Kidney epithelial cell (primary cell): ENCODE data around the gene RAPGEF4. TPM values are rescaled to one million over a fixed set of nuclear protein-coding genes. Genes with fewer than 3 reads are reported as not detected.

ENCODE experiments used
- DNase-seq: peaks from one replicate; pipeline ENCODE4 v3.0.0-alpha.2; 2010; ENCODE audit warnings: low read depth
- H3K27me3 ChIP-seq: 2 replicates; pipeline ENCODE4 v1.6.0; 2011; ENCODE audit warnings: low read length; ENCODE audit not compliant: control insufficient read depth, insufficient read depth
- H3K36me3 ChIP-seq: 2 replicates; pipeline ENCODE4 v1.5.1; 2011; ENCODE audit warnings: low read length; ENCODE audit not compliant: control insufficient read depth, insufficient read depth
- H3K4me3 ChIP-seq: 2 replicates; pipeline ENCODE4 v1.5.1; 2011; ENCODE audit warnings: low read depth, mild to moderate bottlenecking, control low read depth, low read length
- total RNA-seq: library from RNA; depleted of rRNA; stranded (reverse); fragments of >200 nt; gene quantifications from 2 replicates; pipeline ENCODE4 v1.2.3, GENCODE V29; 2015
- TF ChIP-seq, protein P1 (sequence below): IDR thresholded peaks from 2 replicates; pipeline ENCODE4 v1.5.1; 2011; ENCODE audit warnings: mild to moderate bottlenecking, moderate library complexity, low read length, control low read depth, inconsistent platforms; ENCODE audit not compliant: insufficient read depth, poor library complexity, severe bottlenecking

The RAPGEF4 gene
- total RNA-seq, 1 donor from 2014 or later = 0.71 TPM

DNA sequence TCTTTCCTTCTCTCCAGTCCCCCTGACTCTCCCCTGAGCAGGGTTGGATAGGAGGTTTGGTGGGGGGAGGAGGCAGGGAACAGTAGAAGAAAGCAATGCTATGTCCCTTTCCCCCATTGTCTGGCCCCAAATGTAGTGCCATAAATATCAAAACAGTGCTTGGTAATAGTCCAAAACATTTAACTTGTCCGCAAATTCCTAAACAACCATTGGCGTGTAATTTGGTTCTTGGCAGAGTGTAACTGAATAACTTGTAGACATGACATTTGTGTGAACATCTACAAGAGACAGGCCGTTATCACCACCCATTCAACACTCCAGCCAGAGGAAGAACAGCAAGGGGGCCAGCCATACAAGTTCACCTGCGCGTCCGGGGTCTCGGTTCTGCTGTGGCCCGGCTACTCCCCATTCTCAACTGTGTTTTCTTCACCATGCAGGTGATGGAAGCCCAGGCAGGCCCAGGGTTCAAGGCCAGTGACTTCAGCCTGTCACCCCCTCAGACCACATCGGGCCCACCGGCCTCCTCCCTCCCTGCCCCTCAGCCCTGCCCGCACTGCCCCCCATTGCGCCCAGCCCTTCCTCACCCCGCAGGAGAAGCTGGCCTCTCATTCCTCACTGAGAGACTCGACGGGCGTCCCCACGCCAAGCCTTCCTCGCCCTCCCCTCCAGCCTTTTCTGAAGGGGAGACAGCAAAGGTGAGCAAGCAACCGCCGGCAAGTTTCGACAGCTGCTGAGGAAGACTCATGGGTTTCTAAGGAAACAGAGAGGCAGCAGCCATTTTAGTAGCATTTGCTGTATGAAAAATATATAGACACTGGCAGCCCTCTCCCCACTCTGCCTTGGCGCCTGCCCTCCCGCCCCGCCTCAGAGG, 699 bp upstream of the RAPGEF4 start:
- Histone ChIP-seq H3K36me3 (no peaks in the 10 kb centered on the region), H3K4me3 (peak overlapping the region; percentile 38), H3K27me3 (peaks cover 16% of the 10 kb centered on the region)
- no peak for DNase-seq
- TF ChIP-seq, protein P1, sequence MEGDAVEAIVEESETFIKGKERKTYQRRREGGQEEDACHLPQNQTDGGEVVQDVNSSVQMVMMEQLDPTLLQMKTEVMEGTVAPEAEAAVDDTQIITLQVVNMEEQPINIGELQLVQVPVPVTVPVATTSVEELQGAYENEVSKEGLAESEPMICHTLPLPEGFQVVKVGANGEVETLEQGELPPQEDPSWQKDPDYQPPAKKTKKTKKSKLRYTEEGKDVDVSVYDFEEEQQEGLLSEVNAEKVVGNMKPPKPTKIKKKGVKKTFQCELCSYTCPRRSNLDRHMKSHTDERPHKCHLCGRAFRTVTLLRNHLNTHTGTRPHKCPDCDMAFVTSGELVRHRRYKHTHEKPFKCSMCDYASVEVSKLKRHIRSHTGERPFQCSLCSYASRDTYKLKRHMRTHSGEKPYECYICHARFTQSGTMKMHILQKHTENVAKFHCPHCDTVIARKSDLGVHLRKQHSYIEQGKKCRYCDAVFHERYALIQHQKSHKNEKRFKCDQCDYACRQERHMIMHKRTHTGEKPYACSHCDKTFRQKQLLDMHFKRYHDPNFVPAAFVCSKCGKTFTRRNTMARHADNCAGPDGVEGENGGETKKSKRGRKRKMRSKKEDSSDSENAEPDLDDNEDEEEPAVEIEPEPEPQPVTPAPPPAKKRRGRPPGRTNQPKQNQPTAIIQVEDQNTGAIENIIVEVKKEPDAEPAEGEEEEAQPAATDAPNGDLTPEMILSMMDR = no peak

DNA sequence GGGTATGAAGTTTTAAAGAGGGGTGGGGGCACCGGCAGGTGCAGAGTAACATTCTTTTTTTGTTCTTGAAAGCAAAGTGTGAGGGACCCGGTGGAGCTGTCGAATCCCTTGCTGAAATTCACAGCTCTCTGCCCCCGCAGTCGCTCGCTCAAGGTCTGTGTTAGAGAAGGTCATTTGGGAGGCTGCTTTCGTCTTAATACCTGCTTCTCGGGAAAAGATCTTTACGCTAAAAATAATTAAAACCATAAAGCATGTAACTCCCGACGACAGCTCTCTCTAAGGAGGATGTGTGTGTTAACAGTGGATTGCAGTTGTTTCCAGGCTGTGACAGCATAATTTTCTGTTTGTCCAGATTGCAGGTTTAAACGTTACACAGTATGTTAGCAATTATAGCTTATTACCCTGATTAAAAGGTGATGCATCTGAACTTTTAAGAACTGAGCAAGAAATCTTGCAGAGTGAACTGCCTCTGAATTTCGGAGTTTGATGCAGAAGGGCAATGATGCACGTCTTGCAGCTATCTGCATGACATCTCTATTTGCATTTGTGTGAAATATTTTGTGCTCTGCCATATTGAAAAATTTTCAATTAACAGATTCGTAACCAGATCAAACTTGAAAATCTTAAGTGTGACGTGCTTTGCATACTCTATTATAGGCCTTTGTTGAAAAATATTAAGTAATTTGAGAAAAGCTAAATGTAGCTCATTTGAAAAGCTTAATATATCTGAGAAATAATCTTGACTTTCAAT, 954 bp downstream of the RAPGEF4 start:
- Histone ChIP-seq H3K27me3 (peaks cover 16% of the 10 kb centered on the region), H3K36me3 (no peaks in the 10 kb centered on the region), H3K4me3 (peak overlapping the region; percentile 38)
- no peak for DNase-seq
- TF ChIP-seq, protein P1 = no peak

DNA sequence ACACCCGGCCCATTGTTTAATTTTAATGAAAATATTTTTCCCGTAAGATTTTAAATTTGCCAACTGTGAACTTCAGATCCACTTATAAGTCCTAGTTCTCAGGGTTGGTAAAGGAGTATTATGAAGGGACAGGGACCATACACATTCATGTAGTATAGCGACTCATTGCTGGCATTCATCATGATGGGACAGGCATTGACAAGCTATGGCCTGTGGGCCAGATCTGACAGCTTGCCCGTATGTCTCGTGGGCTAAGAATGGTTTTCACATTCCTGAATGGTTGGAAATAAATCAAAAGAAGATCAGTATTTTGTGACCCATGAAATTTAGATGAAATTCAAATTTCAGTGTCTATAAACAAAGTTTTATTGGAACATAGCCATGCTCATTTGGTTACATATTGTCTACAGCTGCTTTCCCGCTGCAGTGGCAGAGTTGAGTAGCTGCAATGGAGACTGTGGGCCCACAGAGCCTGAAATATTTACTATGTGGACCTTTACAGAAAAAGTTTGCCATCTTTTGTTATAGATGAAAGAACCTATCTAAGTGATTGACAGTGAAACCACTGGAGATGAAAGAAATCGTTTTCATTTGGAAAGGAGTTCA, 4.1 kb downstream of the RAPGEF4 start:
- no peak overlapping the region for H3K4me3 ChIP-seq
- H3K36me3 ChIP-seq = no peaks in the 10 kb centered on the region
- no peak for DNase-seq
- peaks cover 14% of the 10 kb centered on the region for H3K27me3 ChIP-seq
- TF ChIP-seq, protein P1 = no peak

DNA sequence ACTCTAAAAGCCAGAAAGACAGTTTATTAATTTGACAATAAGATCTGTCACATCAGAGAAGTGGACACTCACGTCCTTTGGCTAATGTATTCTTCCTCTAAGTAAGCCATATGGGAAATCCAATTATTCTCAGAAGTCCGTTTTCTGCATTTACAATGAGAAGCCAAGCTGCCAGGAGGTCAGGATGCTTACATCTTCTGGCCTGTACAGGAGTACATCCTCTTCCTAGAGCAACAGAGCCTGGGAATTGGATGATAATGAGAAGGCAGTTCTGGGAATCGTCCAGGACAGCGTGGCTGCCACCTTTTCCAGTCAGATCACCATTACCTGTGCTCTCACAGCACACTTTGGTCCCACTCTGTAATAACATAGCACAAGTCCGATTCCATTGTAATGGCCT, 5.2 kb downstream of the RAPGEF4 start:
- DNase-seq = no peak
- H3K36me3 ChIP-seq = no peaks in the 10 kb centered on the region
- H3K4me3 ChIP-seq = no peak overlapping the region
- TF ChIP-seq, protein P1 = no peak
- peaks cover 6% of the 10 kb centered on the region for H3K27me3 ChIP-seq

DNA sequence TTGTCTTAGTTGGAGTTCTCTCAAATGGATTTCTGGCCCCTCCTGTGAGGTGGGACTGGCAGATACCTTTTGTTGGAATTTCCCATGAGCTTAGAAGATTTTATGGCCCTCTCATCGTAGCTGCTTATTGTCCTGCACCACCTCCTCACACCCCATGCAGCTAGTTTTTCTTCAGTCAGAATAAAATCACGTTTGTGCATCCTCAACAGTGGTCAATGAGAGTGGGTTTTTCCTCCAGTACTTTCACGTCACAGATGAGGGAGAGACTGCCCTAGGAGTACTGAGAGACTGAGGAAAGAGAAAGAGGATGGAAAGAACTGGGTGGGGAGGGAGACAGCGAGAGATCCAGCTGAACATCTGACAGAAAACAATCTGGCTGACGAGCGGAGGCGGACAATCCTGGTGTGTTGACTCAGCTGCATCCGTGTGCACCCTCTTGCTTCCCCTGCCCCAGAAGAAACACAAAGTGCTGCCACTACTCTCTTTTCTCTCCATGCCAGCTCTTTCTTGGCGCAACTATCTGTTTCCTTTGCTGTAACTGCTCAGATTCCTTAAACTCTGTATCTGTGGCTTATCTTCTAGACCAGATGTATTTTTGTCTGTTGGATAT, 7.4 kb downstream of the RAPGEF4 start:
- TF ChIP-seq, protein P1 = no peak
- DNase-seq = no peak
- no peak overlapping the region for H3K4me3 ChIP-seq
- H3K27me3 ChIP-seq = no peaks in the 10 kb centered on the region
- H3K36me3 ChIP-seq = no peaks in the 10 kb centered on the region
